IMR-90 (cell line): Measurements from ENCODE around the gene SIN3B. TPM values are rescaled to one million over a fixed set of nuclear protein-coding genes. Genes with fewer than 3 reads are reported as not detected.

Experiments
- ATAC-seq: fragments of 200-7000 bp; cut with Tn5 transposase; 2 replicates; pipeline ENCODE4 v1.9.1; 2020; ENCODE audit warnings: low read depth, mild to moderate bottlenecking, moderate library complexity
- BruUV-seq: library from RNA; stranded (reverse); fragments of 400-500 nt; replicated peaks from 2 replicates; lab custom pipeline; 2021; lab: Mats Ljungman, UMichigan
- CTCF ChIA-PET: fragments of 300-600 bp; formaldehyde crosslinking; extraction: SDS; loops from one replicate; lab custom pipeline; 2021; ENCODE audit warnings: antibody characterized with exemption; lab: Yijun Ruan, JAX
- POLR2A ChIA-PET: fragments of 300-600 bp; sonication (Branson Sonifier 250); formaldehyde crosslinking; loops from one replicate; lab custom pipeline; 2022; ENCODE audit warnings: antibody characterized with exemption; ENCODE audit not compliant: unreplicated experiment; lab: Charles Lee
- DNase-seq: peaks from one replicate; pipeline ENCODE4 v3.0.0; 2013
- H2AFZ ChIP-seq: replicated peaks from 2 replicates; pipeline ENCODE3; 2013; ENCODE audit warnings: low read length, mild to moderate bottlenecking; ENCODE audit not compliant: poor library complexity
- H2AK5ac ChIP-seq: 2 replicates; pipeline ENCODE4 v1.6.1; 2013; ENCODE audit warnings: low read depth, low read length, inconsistent platforms
- H2AK9ac ChIP-seq: replicated peaks from 2 replicates; pipeline ENCODE3; 2013; ENCODE audit warnings: mild to moderate bottlenecking, low read depth, low read length, moderate library complexity; ENCODE audit not compliant: poor library complexity
- H2BK120ac ChIP-seq: 2 replicates; pipeline ENCODE4 v1.6.1; 2013; ENCODE audit warnings: low read depth, low read length, inconsistent platforms
- H2BK15ac ChIP-seq: 3 replicates; pipeline ENCODE4 v1.6.1; 2013; ENCODE audit warnings: low read depth, low read length, inconsistent platforms
- H2BK20ac ChIP-seq: 2 replicates; pipeline ENCODE4 v1.6.1; 2013; ENCODE audit warnings: low read depth, mild to moderate bottlenecking, inconsistent platforms, low read length, moderate library complexity
- H2BK5ac ChIP-seq: 2 replicates; pipeline ENCODE4 v1.6.1; 2013; ENCODE audit warnings: mild to moderate bottlenecking, low read depth, low read length, inconsistent platforms; ENCODE audit not compliant: poor library complexity, severe bottlenecking
- H3K14ac ChIP-seq: replicated peaks from 2 replicates; pipeline ENCODE4 v1.6.1; 2013; ENCODE audit warnings: low read depth, low read length, inconsistent platforms
- H3K18ac ChIP-seq: 2 replicates; pipeline ENCODE4 v1.6.1; 2013; ENCODE audit warnings: low read depth, low read length, control low read depth
- H3K23ac ChIP-seq: 2 replicates; pipeline ENCODE4 v1.6.1; 2013; ENCODE audit warnings: low read depth, low read length, inconsistent platforms
- H3K27ac ChIP-seq: 2 replicates; pipeline ENCODE4 v1.5.1; 2013; ENCODE audit warnings: mild to moderate bottlenecking, control low read depth, low read length; ENCODE audit not compliant: insufficient read depth
- H3K27me3 ChIP-seq: 2 replicates; pipeline ENCODE4 v1.6.1; 2013; ENCODE audit warnings: low read length; ENCODE audit not compliant: control insufficient read depth, insufficient read depth
- H3K36me3 ChIP-seq: 2 replicates; pipeline ENCODE4 v1.6.1; 2013; ENCODE audit warnings: low read length, mixed read lengths; ENCODE audit not compliant: control insufficient read depth, insufficient read depth
- H3K4ac ChIP-seq: 2 replicates; pipeline ENCODE4 v1.6.1; 2013; ENCODE audit warnings: low read depth, low read length, inconsistent platforms
- H3K4me1 ChIP-seq: 2 replicates; pipeline ENCODE4 v1.6.1; 2013; ENCODE audit warnings: low read length, mixed read lengths; ENCODE audit not compliant: control insufficient read depth, insufficient read depth
- H3K4me2 ChIP-seq: 2 replicates; pipeline ENCODE4 v1.6.1; 2013; ENCODE audit warnings: low read depth, mild to moderate bottlenecking, control low read depth, low read length, moderate library complexity
- H3K4me3 ChIP-seq: 2 replicates; pipeline ENCODE4 v1.5.1; 2013; ENCODE audit warnings: low read depth, mild to moderate bottlenecking, control low read depth, low read length, moderate library complexity; ENCODE audit not compliant: insufficient read depth
- H3K56ac ChIP-seq: 2 replicates; pipeline ENCODE4 v1.6.1; 2013; ENCODE audit warnings: low read length, inconsistent platforms; ENCODE audit not compliant: insufficient read depth; ENCODE audit errors: extremely low read depth
- H3K79me1 ChIP-seq, 2 experiments: 2 replicates each; pipeline ENCODE4 v1.6.1; 2013; ENCODE audit warnings: low read length in 2 of 2, inconsistent platforms in 1 of 2, low read depth in 1 of 2
- H3K9ac ChIP-seq: 2 replicates; pipeline ENCODE4 v1.6.1; 2013; ENCODE audit warnings: low read depth, low read length, control low read depth
- H3K9me1 ChIP-seq: 2 replicates; pipeline ENCODE4 v1.6.1; 2013; ENCODE audit warnings: low read length, inconsistent platforms; ENCODE audit not compliant: insufficient read depth
- H3K9me3 ChIP-seq: 2 replicates; pipeline ENCODE4 v1.6.1; 2013; ENCODE audit warnings: low read length; ENCODE audit not compliant: control insufficient read depth, insufficient read depth
- H4K20me1 ChIP-seq: 2 replicates; pipeline ENCODE4 v1.6.1; 2013; ENCODE audit warnings: low read length, inconsistent platforms; ENCODE audit not compliant: insufficient read depth
- H4K5ac ChIP-seq: 2 replicates; pipeline ENCODE4 v1.6.1; 2013; ENCODE audit warnings: mild to moderate bottlenecking, low read depth, low read length, control low read depth
- H4K8ac ChIP-seq, 2 experiments: 2 replicates each; pipeline ENCODE4 v1.6.1; 2013; ENCODE audit warnings: low read depth in 2 of 2, low read length in 2 of 2, control low read depth in 1 of 2, inconsistent platforms in 1 of 2
- H4K91ac ChIP-seq: 2 replicates; pipeline ENCODE4 v1.6.1; 2013; ENCODE audit warnings: low read depth, low read length, inconsistent platforms; ENCODE audit not compliant: insufficient read depth
- CTCF ChIP-seq: conservative IDR thresholded peaks from 2 replicates; pipeline ENCODE4 v1.5.1; 2012; ENCODE audit warnings: mild to moderate bottlenecking, low read depth, low read length, improper control_type of control experiment
- POLR2A ChIP-seq: IDR thresholded peaks from 2 replicates; pipeline ENCODE4 v1.6.1; 2012; ENCODE audit warnings: mild to moderate bottlenecking, low read depth, low read length
- RCOR1 ChIP-seq: IDR thresholded peaks from 2 replicates; pipeline ENCODE4 v1.6.1; 2012; ENCODE audit warnings: mild to moderate bottlenecking, low read length, improper control_type of control experiment; ENCODE audit not compliant: insufficient replicate concordance
- WGBS, 2 experiments: methylation state at CpG; one replicate each; pipeline versions ENCODE4 v1.1.5 to v1.1.7; 2013; ENCODE audit warnings: missing lambda C conversion rate in 2 of 2; ENCODE audit not compliant: insufficient read length in 1 of 2; ENCODE audit errors: extremely low coverage in 2 of 2; 5-methylcytosine and 5-hydroxymethylcytosine counted together
- dilution Hi-C: fragments of 300-500 bp; cut with HindIII; formaldehyde crosslinking; loops from one replicate; pipeline ENCODE4 v1.14.3; 2018; ENCODE audit warnings: low sequenced_read_pairs; ENCODE audit not compliant: unreplicated experiment
- in situ Hi-C: fragments of 300-500 bp; cut with MboI; formaldehyde crosslinking; loops from 3 replicates; pipeline ENCODE4 v1.14.3; 2019; ENCODE audit warnings: low sequenced_read_pairs, inconsistent platforms, mixed read lengths
- intact Hi-C: fragments of 100-400 bp; cut with micrococcal nuclease; formaldehyde crosslinking; loops from 2 replicates; pipeline ENCODE4 v1.10.0; 2022
- polyA plus RNA-seq, 3 experiments: library from polyadenylated mRNA; depleted of rRNA; stranded (reverse); fragments of >200 nt; gene quantifications; 2 replicates each; pipeline ENCODE4 v1.2.3, GENCODE V29; 2012; ENCODE audit warnings: low replicate concordance in 1 of 3
- total RNA-seq: library from RNA; depleted of rRNA; stranded (reverse); fragments of >200 nt; gene quantifications from 2 replicates; pipeline ENCODE4 v1.2.3, GENCODE V29; 2012

SIN3B gene
- total and polyA plus RNA-seq, 2 of the 4 experiments (the other 2 are of a cell fraction): 7.9 to 40.0 TPM

GRCh38 chr19:16807549-16808284 lies 21.5 kb upstream of the SIN3B start:
- Histone ChIP-seq H2AFZ (no peak overlapping the region), H3K4ac (no peak overlapping the region), H4K8ac (no peak overlapping the region), H2BK20ac (no peak overlapping the region), H3K18ac (no peak overlapping the region), H3K9me1 (no peaks in the 10 kb centered on the region), H2BK120ac (no peak overlapping the region), H3K4me2 (no peak overlapping the region), H3K9ac (no peak overlapping the region), H3K4me1 (no peaks in the 10 kb centered on the region), H4K20me1 (no peaks in the 10 kb centered on the region), H3K4me3 (no peak overlapping the region), H4K91ac (no peak overlapping the region), H4K5ac (no peak overlapping the region), H2AK5ac (no peak overlapping the region), H3K14ac (no peak overlapping the region), H3K9me3 (peaks cover 4% of the 10 kb centered on the region), H3K36me3 (no peaks in the 10 kb centered on the region), H3K56ac (no peak overlapping the region), H2BK15ac (no peak overlapping the region), H2AK9ac (no peak overlapping the region), H2BK5ac (no peak overlapping the region), H3K27ac (no peak overlapping the region), H3K27me3 (peaks cover 4% of the 10 kb centered on the region), H3K23ac (no peak overlapping the region), H3K79me1 (no peaks in the 10 kb centered on the region)
- dilution Hi-C loops (no loop called here), intact Hi-C loops (no loop called here), in situ Hi-C loops (no loop called here)
- no TSS peak for BruUV-seq
- ATAC-seq: no peak
- DNase-seq: no peak
- POLR2A ChIA-PET: no interaction called here
- CTCF ChIA-PET: interaction anchor here (0.6 kb wide), 2 partner anchors 10 to 116 kb away, joined by 4 to 9 read pairs; no protein-coding TSS in a partner anchor
- no peak for TF ChIP-seq CTCF
- no peak for TF ChIP-seq RCOR1
- TF ChIP-seq POLR2A: no peak
- 77% methylated on average over 18 of the region's 31 CpGs; no CpG with 5 or more reads in 1 of the 2 experiments for WGBS, 2 experiments
